Anterior cingulate cortex (tissue), 58 donors: ENCODE measurements around the gene MAT2A.
"Not testable (repeated sequence)": the region's sequence is repeated elsewhere in the genome, so short reads cannot be mapped to it uniquely, and the experiment has no call there.

Source experiments
- DNase-seq, 58 donors: peaks; one replicate each; lab custom pipeline; 2025; lab: John Stamatoyannopoulos, UW

MAT2A gene

DNA sequence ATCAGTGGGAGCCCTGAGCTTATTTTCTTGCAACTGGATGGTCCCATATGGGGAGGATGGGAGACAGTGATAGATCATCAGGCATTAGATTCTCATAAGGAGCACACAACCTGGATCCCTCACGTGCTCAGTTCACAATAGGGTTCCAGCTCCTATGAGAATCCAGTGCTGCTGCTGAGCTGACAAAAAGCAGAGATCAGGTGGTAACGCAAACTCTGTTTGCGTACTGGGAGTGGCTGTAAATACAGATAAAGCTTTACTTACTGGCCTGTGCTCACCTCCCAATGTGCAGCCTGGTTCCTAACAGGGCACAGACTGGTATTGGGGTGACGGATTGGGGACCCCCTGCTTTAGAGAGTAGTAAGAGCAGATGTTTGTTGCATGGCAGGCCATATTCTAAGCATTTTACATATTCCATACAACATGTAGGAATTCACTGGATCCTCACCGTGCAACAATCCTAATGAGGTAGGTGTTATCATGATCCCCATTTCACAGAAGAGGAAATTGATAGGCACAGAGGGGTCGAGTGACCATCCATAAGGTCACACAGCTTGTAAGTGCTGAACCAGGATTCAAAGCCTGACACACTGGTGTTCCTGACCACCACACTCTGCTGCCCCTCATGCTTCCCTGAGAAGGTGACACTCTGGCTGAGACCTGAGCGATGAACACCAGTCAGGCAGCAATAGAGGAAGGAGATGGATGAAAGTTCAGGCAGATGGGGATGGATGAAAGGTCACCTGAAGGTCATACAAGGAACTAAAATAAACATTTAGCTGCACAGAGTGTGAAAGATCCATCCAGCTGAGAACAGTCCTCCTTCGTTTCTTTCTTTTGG, 15.7 kb upstream of the MAT2A start:
- DNase-seq, result no peak

DNA sequence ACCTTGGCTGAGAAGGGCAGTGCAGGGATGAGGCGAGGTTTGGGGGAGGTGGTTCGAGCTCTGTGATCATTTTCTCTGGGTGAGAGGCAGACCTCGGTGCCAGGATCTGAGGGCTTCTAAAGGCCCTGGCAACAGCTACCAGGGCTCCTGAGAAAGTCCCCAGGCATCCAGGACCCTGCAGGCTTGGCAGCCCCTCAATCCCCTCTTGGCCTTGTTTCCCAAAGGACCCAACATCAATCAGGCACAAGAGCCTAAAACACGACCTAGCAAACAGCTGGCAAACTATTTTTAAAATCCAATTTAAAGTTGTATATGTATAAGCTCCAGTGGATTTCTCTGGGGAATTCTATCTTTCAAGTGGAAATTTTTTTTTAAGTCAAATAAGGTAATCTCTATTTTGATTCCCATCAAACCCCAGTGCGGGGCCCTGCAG, 15.0 kb upstream of the MAT2A start:
- peak in 30 of 58 donors; percentile 18 to 77 (median 43) for DNase-seq

DNA sequence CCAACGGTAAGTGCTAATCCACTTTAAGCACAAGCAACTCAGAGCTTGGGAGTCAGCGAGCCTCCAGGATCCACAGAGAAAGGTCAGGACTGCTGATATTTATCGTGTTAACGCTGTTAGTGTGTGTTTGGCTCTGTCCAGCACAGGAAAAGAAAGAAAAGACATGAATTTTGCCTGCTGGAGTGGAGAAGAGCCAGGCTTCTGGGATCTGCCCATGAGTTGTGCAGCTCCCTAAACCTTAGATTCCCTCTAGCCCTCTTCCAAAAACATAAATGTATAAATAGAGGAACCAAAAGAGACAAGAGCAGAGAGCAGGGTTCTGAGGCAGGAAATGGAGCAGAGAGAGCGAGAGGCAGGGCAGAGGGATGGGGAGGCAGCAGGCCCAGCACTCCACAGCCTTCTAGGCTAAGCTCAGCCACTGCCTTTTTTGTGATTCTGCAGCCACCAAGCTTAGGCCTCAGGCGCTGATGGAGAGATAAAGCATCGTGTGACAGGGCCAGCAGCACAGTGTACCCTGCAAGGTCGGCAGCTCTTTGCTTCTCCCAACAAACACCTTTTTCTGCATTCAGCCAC, 14.5 kb upstream of the MAT2A start:
- peak in 8 of 58 donors; percentile 8 to 65 (median 28) for DNase-seq

DNA sequence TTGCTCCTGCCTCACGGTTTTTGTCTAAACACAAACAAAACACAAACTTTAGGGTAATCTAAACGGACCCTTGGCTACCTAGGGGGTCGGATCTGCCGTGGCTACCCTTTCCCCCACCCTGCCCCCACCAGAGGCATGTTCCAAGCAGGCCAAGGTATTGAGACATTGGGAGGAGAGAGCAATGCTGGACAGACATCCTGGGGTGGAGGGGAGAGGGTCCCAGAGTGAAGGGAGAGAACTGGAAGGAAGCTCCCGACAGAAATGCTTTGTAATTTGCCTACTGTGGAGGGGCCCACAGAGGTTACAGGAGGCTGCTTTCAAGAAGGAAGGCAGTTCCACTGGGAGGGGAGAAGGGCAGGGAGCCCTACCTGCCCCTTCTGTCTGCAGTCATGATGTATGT, 13.9 kb upstream of the MAT2A start:
- DNase-seq, result no peak

GRCh38 chr2:85525567-85525966, 13.4 kb upstream of the MAT2A start:
- DNase-seq, result no peak

GRCh38 chr2:85527787-85528186, 11.2 kb upstream of the MAT2A start:
- no peak for DNase-seq

DNA sequence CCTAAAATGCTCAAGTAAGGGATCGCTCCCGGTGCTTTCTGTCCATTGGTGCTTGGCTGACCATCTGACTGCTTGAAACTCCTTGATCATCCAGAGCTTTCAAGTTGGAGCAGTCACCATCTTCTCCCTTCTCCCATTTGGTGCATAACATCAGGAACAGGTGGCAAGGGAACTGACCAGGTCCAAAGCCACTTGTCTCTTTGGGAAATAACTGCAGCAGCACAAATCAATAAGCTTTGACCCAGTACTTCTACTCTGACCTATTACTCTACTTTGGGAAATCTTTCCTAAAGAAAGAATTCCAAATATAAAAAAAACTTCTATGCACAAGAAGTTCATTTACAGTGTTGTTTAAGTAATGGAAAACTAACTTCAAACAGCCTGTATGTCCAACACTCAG, 10.6 kb upstream of the MAT2A start:
- no peak for DNase-seq

DNA sequence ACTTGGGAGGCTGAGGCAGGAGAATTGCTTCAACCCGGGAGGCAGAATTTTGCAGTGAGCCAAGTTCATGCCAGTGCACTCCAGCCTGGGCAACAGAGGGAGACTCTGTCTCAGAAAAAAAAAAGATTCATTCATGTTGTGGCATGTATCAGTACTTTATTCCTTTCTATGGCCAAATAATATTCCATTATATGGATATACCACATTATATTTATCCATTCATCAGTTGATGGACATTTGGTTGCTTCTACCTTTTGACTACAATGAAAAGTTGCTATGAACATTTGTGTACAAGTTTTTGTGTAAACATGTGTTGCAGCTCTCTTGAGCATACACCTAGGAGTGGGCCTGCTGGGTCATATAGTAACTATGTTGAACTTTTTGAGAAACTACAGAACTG, 9.2 kb upstream of the MAT2A start:
- DNase-seq, result no peak

- no peak for DNase-seq
Observed at GRCh38 chr2:85531589-85531988, 7.4 kb upstream of the MAT2A start.

DNA sequence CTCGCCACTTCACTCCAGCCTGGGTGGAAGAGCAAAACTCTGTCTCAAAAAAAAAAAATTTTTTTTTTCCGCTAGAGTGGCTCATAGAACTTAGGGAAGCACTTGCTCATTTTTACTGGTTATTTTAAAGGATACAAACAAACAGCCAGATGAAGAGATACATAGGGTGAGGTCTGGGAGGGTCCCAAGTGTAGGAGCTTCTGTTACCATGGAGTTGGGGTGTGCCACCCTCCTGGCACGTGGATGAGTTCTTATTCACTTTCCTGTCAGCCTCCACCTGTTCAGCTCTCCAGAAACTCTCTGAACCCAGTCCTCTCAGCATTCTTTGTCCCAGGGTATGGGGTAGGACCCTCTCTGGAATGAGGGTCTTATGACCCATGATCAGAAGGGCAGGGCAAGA, 4.9 kb upstream of the MAT2A start:
- DNase-seq, result no peak

GRCh38 chr2:85534881-85535280, 4.1 kb upstream of the MAT2A start:
- DNase-seq, result no peak

GRCh38 chr2:85536479-85536878, 2.5 kb upstream of the MAT2A start:
- DNase-seq, result peak in 2 of 58 donors; percentile 26 to 28

GRCh38 chr2:85537600-85538506, 1.1 kb upstream of the MAT2A start:
- DNase-seq, result peak in 53 of 58 donors; percentile 23 to 78 (median 52)

GRCh38 chr2:85539361-85540132, 579 bp downstream of the MAT2A start:
- DNase-seq, result peak in 55 of 58 donors; percentile 23 to 84 (median 64)

GRCh38 chr2:85540133-85540648, 1.2 kb downstream of the MAT2A start:
- no peak for DNase-seq

- DNase-seq, result no peak
Observed at GRCh38 chr2:85541262-85541661, 2.3 kb downstream of the MAT2A start.

- DNase-seq, result no peak
Observed at GRCh38 chr2:85541753-85542457, 2.9 kb downstream of the MAT2A start.

- DNase-seq, result no peak
Observed at GRCh38 chr2:85542777-85543176, 3.8 kb downstream of the MAT2A start.

GRCh38 chr2:85544254-85544691, 5.3 kb downstream of the MAT2A start:
- DNase-seq, result not testable (repeated sequence)
